Cardiac muscle cell (in vitro differentiated cells and primary cell): Measurements from ENCODE around the gene SYDE1. TPM values are rescaled to one million over a fixed set of nuclear protein-coding genes. Genes with fewer than 3 reads are reported as not detected.
A peak's percentile ranks its signal among the peaks of the same experiment; 100 is the strongest.

ENCODE experiments used
- DNase-seq, 2 donors: peaks; one replicate each; pipeline versions ENCODE4 v3.0.0 to v3.0.0-alpha.2; 2010 to 2017; ENCODE audit warnings: low read depth in 1 of 2, low spot score in 1 of 2
- H3K27ac ChIP-seq: fragments of 200-600 bp; sonication (generic); 2 replicates; pipeline ENCODE4 v1.5.1; 2016
- H3K27me3 ChIP-seq: fragments of 200-600 bp; sonication (generic); 2 replicates; pipeline ENCODE4 v1.6.0; 2016; ENCODE audit warnings: control low read depth
- H3K36me3 ChIP-seq: fragments of 200-600 bp; sonication (generic); 2 replicates; pipeline ENCODE4 v1.5.1; 2016; ENCODE audit warnings: control low read depth
- H3K4me1 ChIP-seq: fragments of 200-600 bp; sonication (generic); 2 replicates; pipeline ENCODE4 v1.8.1; 2017; ENCODE audit warnings: low read depth, mild to moderate bottlenecking, mixed run types
- H3K4me3 ChIP-seq: fragments of 200-600 bp; sonication (generic); 2 replicates; pipeline ENCODE4 v1.5.1; 2016; ENCODE audit warnings: mild to moderate bottlenecking
- H3K9me3 ChIP-seq: fragments of 200-600 bp; sonication (generic); 2 replicates; pipeline ENCODE4 v1.5.1; 2017; ENCODE audit warnings: low read depth, mild to moderate bottlenecking, control low read depth
- polyA plus RNA-seq: library from polyadenylated mRNA; unstranded; fragments of >200 nt; fragmentation: Nextera tagmentation; extraction: Ambion mirVana; gene quantifications from 2 replicates; pipeline ENCODE4 v1.2.1, GENCODE V29; 2016
- total RNA-seq: library from RNA; depleted of rRNA; stranded (reverse); fragments of >200 nt; gene quantifications from 2 replicates; pipeline ENCODE4 v1.2.3, GENCODE V29; 2016
- TF ChIP-seq, protein P1 (sequence below): IDR thresholded peaks from 2 replicates; pipeline ENCODE4 v1.5.1; 2012; ENCODE audit warnings: low read depth, mild to moderate bottlenecking, low read length

SYDE1 gene
- total and polyA plus RNA-seq, 2 experiments from 2014 or later = 13.2 to 48.3 TPM

DNA sequence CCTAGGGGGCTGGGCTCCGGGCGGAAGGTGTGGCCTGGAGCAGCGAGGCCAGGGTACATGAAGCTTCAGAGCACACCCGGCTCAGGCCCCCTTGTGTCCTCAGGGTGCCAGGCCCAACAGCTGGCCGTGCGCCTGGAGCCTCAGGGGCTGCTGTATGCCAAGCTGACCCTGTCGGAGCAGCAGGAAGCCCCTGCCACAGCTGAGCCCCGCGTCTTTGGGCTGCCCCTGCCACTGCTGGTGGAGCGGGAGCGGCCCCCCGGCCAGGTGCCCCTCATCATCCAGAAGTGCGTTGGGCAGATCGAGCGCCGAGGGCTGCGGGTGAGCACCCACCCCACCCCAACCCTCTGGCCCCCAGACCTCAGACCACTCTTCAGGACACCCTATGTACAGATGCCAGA, 3.2 kb downstream of the SYDE1 start:
- H3K9me3 ChIP-seq = no peaks in the 10 kb centered on the region
- no peak overlapping the region for H3K4me3 ChIP-seq
- H3K36me3 ChIP-seq = peaks cover 32% of the 10 kb centered on the region
- H3K27ac ChIP-seq = no peak overlapping the region
- H3K4me1 ChIP-seq = peaks cover 6% of the 10 kb centered on the region
- no peak for DNase-seq
- TF ChIP-seq, protein P1, sequence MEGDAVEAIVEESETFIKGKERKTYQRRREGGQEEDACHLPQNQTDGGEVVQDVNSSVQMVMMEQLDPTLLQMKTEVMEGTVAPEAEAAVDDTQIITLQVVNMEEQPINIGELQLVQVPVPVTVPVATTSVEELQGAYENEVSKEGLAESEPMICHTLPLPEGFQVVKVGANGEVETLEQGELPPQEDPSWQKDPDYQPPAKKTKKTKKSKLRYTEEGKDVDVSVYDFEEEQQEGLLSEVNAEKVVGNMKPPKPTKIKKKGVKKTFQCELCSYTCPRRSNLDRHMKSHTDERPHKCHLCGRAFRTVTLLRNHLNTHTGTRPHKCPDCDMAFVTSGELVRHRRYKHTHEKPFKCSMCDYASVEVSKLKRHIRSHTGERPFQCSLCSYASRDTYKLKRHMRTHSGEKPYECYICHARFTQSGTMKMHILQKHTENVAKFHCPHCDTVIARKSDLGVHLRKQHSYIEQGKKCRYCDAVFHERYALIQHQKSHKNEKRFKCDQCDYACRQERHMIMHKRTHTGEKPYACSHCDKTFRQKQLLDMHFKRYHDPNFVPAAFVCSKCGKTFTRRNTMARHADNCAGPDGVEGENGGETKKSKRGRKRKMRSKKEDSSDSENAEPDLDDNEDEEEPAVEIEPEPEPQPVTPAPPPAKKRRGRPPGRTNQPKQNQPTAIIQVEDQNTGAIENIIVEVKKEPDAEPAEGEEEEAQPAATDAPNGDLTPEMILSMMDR = no peak
- H3K27me3 ChIP-seq = no peaks in the 10 kb centered on the region

DNA sequence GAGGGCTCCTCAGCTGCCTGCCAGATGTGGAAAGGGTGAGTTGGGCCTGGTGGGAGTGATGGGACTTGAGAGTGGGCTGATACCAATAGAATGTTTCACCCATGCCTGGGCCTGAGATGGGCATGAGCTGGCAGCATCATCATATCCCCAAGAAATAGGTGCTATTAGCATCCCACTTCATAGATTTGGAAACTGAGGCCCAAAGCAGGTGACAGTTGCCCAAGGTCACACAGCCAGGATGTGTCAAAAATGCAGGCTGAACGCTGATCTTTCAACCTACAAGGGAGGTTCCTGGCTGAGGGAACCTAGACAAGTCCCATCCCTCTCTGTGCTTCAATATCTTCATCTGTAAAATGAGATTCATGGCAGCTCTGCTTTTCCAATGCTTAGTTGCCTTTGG, 4.6 kb downstream of the SYDE1 start:
- Histone ChIP-seq H3K4me1 (peaks cover 6% of the 10 kb centered on the region), H3K9me3 (no peaks in the 10 kb centered on the region), H3K36me3 (peaks cover 42% of the 10 kb centered on the region), H3K4me3 (no peak overlapping the region), H3K27me3 (no peaks in the 10 kb centered on the region), H3K27ac (no peak overlapping the region)
- TF ChIP-seq, protein P1 = no peak
- no peak for DNase-seq

DNA sequence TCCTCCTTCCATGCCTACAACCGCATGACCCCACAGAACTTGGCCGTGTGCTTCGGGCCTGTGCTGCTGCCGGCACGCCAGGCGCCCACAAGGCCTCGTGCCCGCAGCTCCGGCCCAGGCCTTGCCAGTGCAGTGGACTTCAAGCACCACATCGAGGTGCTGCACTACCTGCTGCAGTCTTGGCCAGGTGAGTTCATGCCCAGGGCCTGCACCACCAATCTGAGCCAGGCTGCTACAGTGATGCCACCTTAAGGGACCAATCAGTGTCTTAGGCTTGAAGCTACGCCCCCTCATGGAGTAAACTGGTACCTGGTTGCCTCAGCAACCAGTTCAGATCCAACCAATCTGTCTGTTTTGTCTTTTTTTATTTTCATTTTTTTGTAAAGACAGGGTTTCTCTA, 5.2 kb downstream of the SYDE1 start:
- Histone ChIP-seq H3K27ac (no peak overlapping the region), H3K4me1 (peaks cover 6% of the 10 kb centered on the region), H3K4me3 (no peak overlapping the region), H3K36me3 (peaks cover 48% of the 10 kb centered on the region), H3K9me3 (no peaks in the 10 kb centered on the region), H3K27me3 (no peaks in the 10 kb centered on the region)
- no peak for DNase-seq
- TF ChIP-seq, protein P1 = no peak

DNA sequence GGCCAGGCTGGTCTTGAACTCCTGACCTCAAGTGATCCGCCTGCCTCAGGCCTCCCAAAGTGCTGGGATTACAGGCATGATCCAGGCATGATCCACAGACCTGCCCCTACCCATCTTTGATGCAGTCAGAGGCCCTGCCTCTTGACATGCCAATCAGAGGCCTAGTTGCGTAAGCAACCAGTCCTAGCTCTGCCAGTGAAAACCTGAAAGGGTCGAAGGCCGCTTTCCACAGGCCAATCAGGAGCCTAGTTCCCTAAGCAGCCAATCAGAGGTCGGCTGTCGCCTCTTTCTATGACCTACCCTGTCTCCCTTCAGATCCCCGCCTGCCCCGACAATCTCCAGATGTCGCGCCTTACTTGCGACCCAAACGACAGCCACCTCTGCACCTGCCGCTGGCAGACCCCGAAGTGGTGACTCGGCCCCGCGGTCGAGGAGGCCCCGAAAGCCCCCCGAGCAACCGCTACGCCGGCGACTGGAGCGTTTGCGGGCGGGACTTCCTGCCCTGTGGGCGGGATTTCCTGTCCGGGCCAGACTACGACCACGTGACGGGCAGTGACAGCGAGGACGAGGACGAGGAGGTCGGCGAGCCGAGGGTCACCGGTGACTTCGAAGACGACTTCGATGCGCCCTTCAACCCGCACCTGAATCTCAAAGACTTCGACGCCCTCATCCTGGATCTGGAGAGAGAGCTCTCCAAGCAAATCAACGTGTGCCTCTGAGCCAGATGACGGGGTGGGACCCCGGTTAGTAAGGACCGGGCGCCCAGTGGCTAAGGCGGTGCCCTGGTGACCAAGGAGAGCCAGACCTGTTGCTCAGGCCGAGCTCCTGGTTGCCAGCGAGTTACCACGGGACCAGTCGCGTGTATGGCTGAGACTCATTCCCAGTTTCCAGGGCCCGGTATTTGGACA, 6.3 kb downstream of the SYDE1 start:
- no peaks in the 10 kb centered on the region for H3K27me3 ChIP-seq
- no peak overlapping the region for H3K4me3 ChIP-seq
- TF ChIP-seq, protein P1 = no peak
- H3K27ac ChIP-seq = peak overlapping the region; percentile 39
- no peak for DNase-seq
- H3K36me3 ChIP-seq = peaks cover 59% of the 10 kb centered on the region
- no peaks in the 10 kb centered on the region for H3K9me3 ChIP-seq
- no peaks in the 10 kb centered on the region for H3K4me1 ChIP-seq

DNA sequence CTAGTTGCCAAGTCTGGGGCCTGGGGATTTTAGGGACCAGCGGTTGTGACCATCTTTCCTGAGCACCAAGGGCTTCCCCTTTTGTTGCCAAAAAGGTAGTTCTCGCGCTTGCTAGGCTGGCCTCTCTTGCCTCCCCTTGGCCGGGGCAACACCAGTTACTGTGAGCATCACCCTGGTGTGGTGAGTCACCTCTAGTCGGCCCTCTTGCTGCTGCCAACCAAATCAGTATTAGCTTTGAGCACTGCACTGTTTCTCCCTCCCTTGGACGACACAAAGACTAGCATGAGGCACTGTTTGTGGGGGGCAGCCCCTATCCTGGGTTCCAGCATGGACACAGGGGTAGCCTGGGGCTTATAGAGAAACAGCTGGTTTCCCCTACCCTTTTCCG, 6.9 kb downstream of the SYDE1 start:
- H3K4me3 ChIP-seq = no peak overlapping the region
- peak overlapping the region; percentile 39 for H3K27ac ChIP-seq
- TF ChIP-seq, protein P1 = no peak
- no peaks in the 10 kb centered on the region for H3K4me1 ChIP-seq
- H3K27me3 ChIP-seq = no peaks in the 10 kb centered on the region
- no peaks in the 10 kb centered on the region for H3K9me3 ChIP-seq
- H3K36me3 ChIP-seq = peaks cover 66% of the 10 kb centered on the region
- peak in 1 of 2 donors; percentile 69 for DNase-seq
